MM.1S (cell line): ENCODE measurements around the gene FRMD4B.

Experiments used
- DNase-seq: peaks from one replicate; pipeline ENCODE4 v3.0.0-alpha.2; 2015
- H2AFZ ChIP-seq: fragments of 300-600 bp; sonication (generic); 2 replicates; pipeline ENCODE4 v1.6.0; 2016; ENCODE audit warnings: antibody characterized with exemption, low read length
- H3F3A ChIP-seq: fragments of 300-600 bp; sonication (generic); 2 replicates; pipeline ENCODE4 v1.6.1; 2016; ENCODE audit warnings: mild to moderate bottlenecking, antibody characterized with exemption, low read length, moderate library complexity, mixed read lengths; ENCODE audit not compliant: insufficient read depth
- H3K27ac ChIP-seq: fragments of 300-600 bp; sonication (generic); 2 replicates; pipeline ENCODE4 v1.5.1; 2016; ENCODE audit warnings: mild to moderate bottlenecking, low read length
- H3K27me3 ChIP-seq: fragments of 300-600 bp; sonication (generic); replicated peaks from 2 replicates; pipeline ENCODE4 v1.6.0; 2016; ENCODE audit warnings: low read length; ENCODE audit not compliant: insufficient read depth
- H3K36me3 ChIP-seq: fragments of 300-600 bp; sonication (generic); replicated peaks from 2 replicates; pipeline ENCODE4 v1.6.1; 2016; ENCODE audit warnings: mild to moderate bottlenecking, low read length, mixed read lengths; ENCODE audit not compliant: insufficient read depth
- H3K4me1 ChIP-seq: fragments of 300-600 bp; sonication (generic); 2 replicates; pipeline ENCODE4 v1.6.1; 2016; ENCODE audit warnings: low read length, mixed read lengths
- H3K4me2 ChIP-seq: fragments of 300-600 bp; sonication (generic); 2 replicates; pipeline ENCODE4 v1.6.0; 2016; ENCODE audit warnings: low read depth, low read length
- H3K4me3 ChIP-seq: fragments of 300-600 bp; sonication (generic); 2 replicates; pipeline ENCODE4 v1.5.1; 2016; ENCODE audit warnings: low read length, mixed read lengths
- H3K79me2 ChIP-seq: fragments of 300-600 bp; sonication (generic); 2 replicates; pipeline ENCODE4 v1.6.1; 2016; ENCODE audit warnings: mixed run types, low read length, mixed read lengths
- H3K9ac ChIP-seq: fragments of 300-600 bp; sonication (generic); 2 replicates; pipeline ENCODE4 v1.6.1; 2016; ENCODE audit warnings: low read length, mixed read lengths
- H3K9me2 ChIP-seq: fragments of 300-600 bp; sonication (generic); replicated peaks from 2 replicates; pipeline ENCODE4 v1.6.1; 2016; ENCODE audit warnings: mild to moderate bottlenecking, low read length, mixed read lengths; ENCODE audit not compliant: insufficient read depth
- H3K9me3 ChIP-seq: fragments of 300-600 bp; sonication (generic); replicated peaks from 2 replicates; pipeline ENCODE4 v1.6.1; 2016; ENCODE audit warnings: mild to moderate bottlenecking, low read length, mixed read lengths; ENCODE audit not compliant: insufficient read depth
- H4K20me1 ChIP-seq: fragments of 300-600 bp; sonication (generic); 2 replicates; pipeline ENCODE4 v1.6.1; 2016; ENCODE audit warnings: mild to moderate bottlenecking, low read length, moderate library complexity, mixed read lengths; ENCODE audit not compliant: insufficient read depth
- CTCF ChIP-seq: fragments of 300-600 bp; sonication (generic); IDR thresholded peaks from 2 replicates; pipeline ENCODE4 v1.5.1; 2016; ENCODE audit warnings: antibody characterized with exemption, low read length, mixed read lengths
- EZH2 ChIP-seq: fragments of 300-600 bp; sonication (generic); optimal IDR thresholded peaks from 2 replicates; pipeline ENCODE3; 2017; ENCODE audit warnings: low read depth, mild to moderate bottlenecking, antibody characterized with exemption, low read length, mixed read lengths
- EZH2phosphoT487 ChIP-seq: fragments of 300-600 bp; sonication (generic); IDR thresholded peaks from 2 replicates; pipeline ENCODE4 v1.6.1; 2018; ENCODE audit warnings: antibody characterized with exemption, low read length

Gene FRMD4B

GRCh38 chr3:69178838-69179739 lies 206.8 kb downstream of the FRMD4B start:
- Histone ChIP-seq H3K27ac (peak overlapping the region; percentile 76), H2AFZ (no peak overlapping the region), H3K9me3 (no peaks in the 10 kb centered on the region)

GRCh38 chr3:69178082-69178481 lies 207.8 kb downstream of the FRMD4B start:
- Histone ChIP-seq H3K27me3 (no peaks in the 10 kb centered on the region), H3K79me2 (no peaks in the 10 kb centered on the region), H3F3A (peaks cover 23% of the 10 kb centered on the region), H3K9me2 (no peaks in the 10 kb centered on the region), H3K36me3 (no peaks in the 10 kb centered on the region), H4K20me1 (no peaks in the 10 kb centered on the region), H3K27ac (no peak overlapping the region), H3K4me1 (peaks cover 26% of the 10 kb centered on the region), H3K4me3 (no peak overlapping the region), H3K9ac (no peak overlapping the region), H3K4me2 (no peak overlapping the region; the same call in 1 of the 2 replicates), H2AFZ (no peak overlapping the region), H3K9me3 (no peaks in the 10 kb centered on the region)
- DNase-seq = no peak
- no peak for TF ChIP-seq CTCF
- no peak for TF ChIP-seq EZH2phosphoT487
- no peak for TF ChIP-seq EZH2

More at GRCh38 chr3:69178838-69179739, 206.8 kb downstream of the FRMD4B start:
- peak overlapping the region; percentile 67 for H3K4me2 ChIP-seq
- H3K9me2 ChIP-seq = no peaks in the 10 kb centered on the region
- DNase-seq = peak; percentile 92
- H3F3A ChIP-seq = peaks cover 23% of the 10 kb centered on the region
- no peaks in the 10 kb centered on the region for H4K20me1 ChIP-seq
- H3K4me1 ChIP-seq = peaks cover 26% of the 10 kb centered on the region
- TF ChIP-seq EZH2 (no peak), EZH2phosphoT487 (no peak), CTCF (peak; percentile 39)
- no peaks in the 10 kb centered on the region for H3K36me3 ChIP-seq
- peak overlapping the region; percentile 15; the same call in 1 of the 2 replicates for H3K4me3 ChIP-seq
- peak overlapping the region; percentile 15; the same call in 1 of the 2 replicates for H3K9ac ChIP-seq
- no peaks in the 10 kb centered on the region for H3K79me2 ChIP-seq
- no peaks in the 10 kb centered on the region for H3K27me3 ChIP-seq

GRCh38 chr3:69174871-69175737 lies 210.8 kb downstream of the FRMD4B start:
- no peaks in the 10 kb centered on the region for H3K9me2 ChIP-seq
- no peak for DNase-seq
- no peak overlapping the region for H2AFZ ChIP-seq
- H3K4me1 ChIP-seq = peaks cover 23% of the 10 kb centered on the region
- TF ChIP-seq CTCF (no peak), EZH2phosphoT487 (no peak), EZH2 (no peak)
- H4K20me1 ChIP-seq = no peaks in the 10 kb centered on the region
- H3F3A ChIP-seq = peaks cover 21% of the 10 kb centered on the region
- H3K27me3 ChIP-seq = no peaks in the 10 kb centered on the region
- no peak overlapping the region for H3K9ac ChIP-seq
- no peaks in the 10 kb centered on the region for H3K9me3 ChIP-seq
- no peak overlapping the region for H3K27ac ChIP-seq
- no peaks in the 10 kb centered on the region for H3K79me2 ChIP-seq
- no peaks in the 10 kb centered on the region for H3K36me3 ChIP-seq
- H3K4me3 ChIP-seq = no peak overlapping the region
- H3K4me2 ChIP-seq = no peak overlapping the region
